Inflammatory macrophage treated with lipopolysaccharide for 1 hour (primary cell): Measurements from ENCODE around the gene TMEM181.
"Not testable (repeated sequence)": the region's sequence is repeated elsewhere in the genome, so short reads cannot be mapped to it uniquely, and the experiment has no call there.

ENCODE experiments used
- DNase-seq, 2 donors: peaks; one replicate each; pipeline ENCODE4 v3.0.0-alpha.2; 2020 to 2022

Gene TMEM181

GRCh38 chr6:158663625-158664165 is 103.8 kb downstream of the TMEM181 start:
- DNase-seq, result no peak

DNA sequence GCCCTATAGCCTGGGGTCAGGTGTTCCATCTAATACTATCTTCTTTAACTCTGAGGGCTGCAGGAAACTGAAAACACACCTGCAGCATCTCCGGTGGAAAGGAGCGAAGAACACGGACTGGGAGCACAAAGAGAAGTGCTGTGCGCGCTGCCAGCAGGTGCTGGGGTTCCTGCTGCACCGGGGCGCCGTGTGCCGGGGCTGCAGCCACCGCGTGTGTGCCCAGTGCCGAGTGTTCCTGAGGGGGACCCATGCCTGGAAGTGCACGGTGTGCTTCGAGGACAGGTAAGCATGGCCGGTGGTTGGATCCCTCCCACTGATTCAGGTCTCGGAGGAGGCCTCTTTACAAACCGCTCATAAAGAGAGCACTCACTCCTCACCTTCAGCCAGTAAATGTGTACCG is 105.4 kb downstream of the TMEM181 start:
- no peak for DNase-seq

DNA sequence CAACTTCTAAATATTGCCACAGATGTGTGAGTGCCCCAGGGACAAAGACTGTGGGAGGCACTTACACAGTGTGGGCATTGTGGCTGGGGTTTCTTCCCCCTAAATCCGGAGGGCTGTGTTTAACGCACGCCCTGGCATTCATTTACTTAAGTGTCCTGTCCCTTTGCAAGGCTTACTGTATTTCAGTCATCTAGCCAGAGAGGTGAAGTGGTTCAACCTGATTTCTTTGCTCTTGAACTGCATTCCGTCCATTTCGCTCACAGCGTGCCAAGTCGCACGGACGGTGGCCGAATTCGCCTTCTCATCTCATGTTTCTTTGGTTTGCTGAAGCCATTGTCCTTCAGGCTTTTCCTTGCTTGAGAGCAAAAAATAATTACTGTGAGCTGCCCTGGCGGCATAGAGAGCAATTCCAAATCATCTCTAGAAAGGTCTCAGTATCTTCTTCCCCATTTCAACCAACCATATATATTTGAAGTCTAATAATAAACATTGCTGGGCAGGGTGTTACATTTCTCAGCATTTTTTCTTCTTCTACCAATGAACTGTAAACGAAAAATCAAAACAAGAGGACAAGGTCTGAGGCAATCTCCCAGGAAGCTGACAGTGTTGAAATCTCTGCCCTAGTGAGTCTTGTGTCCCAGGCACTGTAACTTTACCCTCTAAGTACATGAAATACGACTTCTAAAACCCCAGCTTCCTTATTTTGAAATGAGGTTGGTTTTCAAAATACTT is 106.9 kb downstream of the TMEM181 start:
- DNase-seq, result peak; percentile 93 to 98

GRCh38 chr6:158667360-158667981 is 107.6 kb downstream of the TMEM181 start:
- no peak for DNase-seq

- no peak for DNase-seq
Measured at GRCh38 chr6:158668707-158669103, 108.8 kb downstream of the TMEM181 start.

DNA sequence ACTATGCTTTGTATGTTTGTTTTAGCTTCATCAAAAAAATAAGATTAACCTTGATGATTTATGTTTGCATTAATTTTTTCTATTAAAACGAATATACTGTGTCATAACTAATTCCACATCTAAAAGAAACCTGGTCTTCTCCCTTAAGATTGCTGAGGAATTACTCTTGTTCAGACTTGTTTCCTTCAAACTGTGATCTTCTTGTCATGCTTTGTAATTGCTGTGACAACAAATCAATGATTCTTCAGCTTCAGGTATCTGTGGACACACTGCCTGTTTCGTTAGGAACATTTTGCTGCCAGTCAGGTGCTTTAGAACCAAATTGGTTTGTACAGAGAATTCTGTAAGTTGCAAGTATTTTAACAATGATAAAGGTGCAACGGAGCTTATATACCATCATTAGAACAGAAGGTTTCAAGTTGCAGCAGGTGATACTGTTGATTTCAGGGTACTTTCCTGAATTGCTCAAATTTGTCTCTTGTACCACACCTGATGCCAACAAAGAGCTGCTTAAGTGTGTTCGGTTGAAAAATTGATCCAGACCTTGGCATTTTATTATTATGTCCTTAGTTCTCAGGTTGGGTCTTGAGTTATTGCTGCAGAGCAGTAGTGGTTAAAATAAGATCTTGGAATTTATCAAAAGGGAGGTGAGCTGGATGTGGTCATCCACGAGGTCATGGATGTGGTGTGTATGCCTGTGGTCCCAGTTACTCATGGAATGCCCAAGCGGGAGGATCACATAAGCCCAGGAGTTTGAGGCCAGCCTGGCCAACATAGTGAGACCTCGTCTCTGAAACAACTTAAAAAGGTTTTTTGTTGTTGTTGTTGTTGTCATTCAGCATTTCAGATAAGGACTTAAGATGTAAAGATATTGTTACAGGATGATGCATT is 109.5 kb downstream of the TMEM181 start:
- DNase-seq, result no peak

GRCh38 chr6:158672119-158672518 is 112.2 kb downstream of the TMEM181 start:
- DNase-seq, result not testable (repeated sequence)

DNA sequence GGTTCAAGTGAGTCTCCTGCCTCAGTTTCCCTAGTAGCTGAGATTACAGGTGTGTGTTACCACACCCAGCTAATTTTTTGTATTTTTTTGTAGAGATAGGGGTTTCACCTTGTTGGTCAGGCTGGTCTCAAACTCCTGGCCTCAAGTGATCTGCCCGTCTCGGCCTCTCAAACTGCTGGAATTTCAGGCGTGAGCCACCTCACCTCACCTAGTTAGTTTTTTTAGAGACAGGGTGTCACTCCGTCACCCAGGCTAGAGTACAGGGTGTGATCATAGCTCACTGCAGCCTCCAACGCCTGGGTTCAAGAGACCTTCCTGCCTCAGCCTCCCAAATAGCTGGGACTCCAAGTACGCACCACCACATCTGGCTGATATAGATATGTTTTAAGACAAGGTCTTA is 112.8 kb downstream of the TMEM181 start:
- DNase-seq, result no peak

- no peak for DNase-seq
Measured at GRCh38 chr6:158674342-158675131, 114.6 kb downstream of the TMEM181 start.

DNA sequence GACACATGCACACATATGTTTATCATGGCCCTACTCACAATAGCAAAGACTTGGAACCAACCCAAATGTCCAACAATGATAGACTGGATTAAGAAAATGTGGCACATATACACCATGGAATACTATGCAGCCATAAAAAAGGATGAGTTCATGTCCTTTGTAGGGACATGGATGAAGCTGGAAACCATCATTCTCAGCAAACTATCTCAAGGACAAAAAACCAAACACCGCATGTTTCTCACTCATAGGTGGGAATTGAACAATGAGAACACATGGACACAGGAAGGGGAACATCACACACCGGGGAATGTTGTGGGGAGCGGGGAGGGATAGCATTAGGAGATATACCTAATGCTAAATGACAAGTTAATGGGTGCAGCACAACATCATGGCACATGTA is 117.2 kb downstream of the TMEM181 start:
- DNase-seq, result not testable (repeated sequence)

DNA sequence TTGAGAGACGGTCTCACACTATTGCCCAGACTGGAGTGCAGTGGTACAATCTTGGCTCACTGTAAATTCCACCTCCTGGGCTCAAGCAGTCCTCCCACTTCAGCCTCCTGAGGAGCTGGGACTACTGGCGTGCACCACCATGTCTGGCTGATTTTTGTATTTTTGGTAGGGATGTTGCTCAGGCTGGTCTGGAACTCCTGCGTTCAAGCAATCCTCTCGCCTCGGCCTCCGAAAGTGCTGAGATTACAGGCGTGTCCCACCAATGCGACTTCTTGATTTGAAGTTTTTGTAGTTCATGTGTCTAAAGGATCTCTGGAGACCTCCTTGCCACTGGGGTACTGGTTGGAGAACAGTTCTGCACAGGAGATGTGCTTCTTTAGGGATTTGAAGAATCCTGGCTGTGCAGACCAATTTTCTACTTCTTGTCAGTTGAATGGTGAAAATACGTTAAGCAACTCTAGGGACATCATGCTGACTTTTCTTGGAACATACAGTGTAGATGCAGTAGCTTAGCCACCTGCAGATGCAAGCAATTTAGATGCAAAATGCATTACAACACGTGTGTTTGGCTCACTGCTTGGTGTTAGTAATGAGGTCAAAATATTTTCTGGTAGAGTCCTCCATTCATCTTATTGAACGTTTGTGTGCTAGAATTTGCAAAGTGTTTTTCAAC is 118.2 kb downstream of the TMEM181 start:
- DNase-seq, result no peak

GRCh38 chr6:158680015-158680414 is 120.1 kb downstream of the TMEM181 start:
- no peak for DNase-seq

GRCh38 chr6:158680481-158680880 is 120.6 kb downstream of the TMEM181 start:
- DNase-seq, result no peak

- no peak for DNase-seq
Measured at GRCh38 chr6:158684311-158684710, 124.4 kb downstream of the TMEM181 start.

- DNase-seq, result no peak
Measured at GRCh38 chr6:158684745-158685324, 124.9 kb downstream of the TMEM181 start.
